ENCODE data around the gene GBP3.

DNA sequence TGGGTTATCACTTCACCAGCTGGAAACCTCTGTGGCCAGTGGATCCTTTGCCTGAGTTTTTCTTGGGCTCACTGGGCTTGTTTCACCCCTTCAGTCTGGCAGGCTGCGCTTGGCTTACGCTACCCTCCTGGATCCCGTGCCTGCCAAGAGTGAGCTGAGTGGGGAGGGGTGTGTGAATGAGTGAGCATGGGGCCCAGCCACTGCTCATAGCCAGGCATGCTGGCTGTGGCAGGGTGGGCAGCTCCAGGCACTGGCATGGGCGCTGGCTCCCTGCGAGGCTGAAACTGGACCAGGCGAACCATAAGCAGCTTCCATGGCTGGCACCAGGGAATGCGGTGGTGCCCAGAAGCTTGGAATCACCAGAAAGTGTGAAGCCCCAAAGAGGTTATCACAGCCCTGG lies 19.8 kb upstream of the GBP3 start:
- TF ChIP-seq USF1 (IDR thresholded peaks at IDR 0.05) (no peak), REST (IDR thresholded peaks at IDR 0.05; ENCODE audit: low read depth) (no peak), TAF1 (IDR thresholded peaks at IDR 0.05; ENCODE audit: low read depth) (no peak), CREB1 (IDR thresholded peaks at IDR 0.05; ENCODE audit: low read depth) (no peak), RAD21 (IDR thresholded peaks at IDR 0.05; ENCODE audit: low read depth) (no peak), NFIC (IDR thresholded peaks at IDR 0.05) (no peak), YY1 (IDR thresholded peaks at IDR 0.05; ENCODE audit: low read depth) (no peak), EGR1 (IDR thresholded peaks at IDR 0.05) (no peak), EP300 (IDR thresholded peaks at IDR 0.05; ENCODE audit: borderline replicate concordance) (no peak), TEAD4 (IDR thresholded peaks at IDR 0.05) (no peak), FOXM1 (IDR thresholded peaks at IDR 0.05; ENCODE audit: borderline replicate concordance, low read depth) (no peak), CEBPB (IDR thresholded peaks at IDR 0.05) (no peak)
- TF ChIP-seq, protein P1, sequence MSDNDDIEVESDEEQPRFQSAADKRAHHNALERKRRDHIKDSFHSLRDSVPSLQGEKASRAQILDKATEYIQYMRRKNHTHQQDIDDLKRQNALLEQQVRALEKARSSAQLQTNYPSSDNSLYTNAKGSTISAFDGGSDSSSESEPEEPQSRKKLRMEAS (IDR thresholded peaks at IDR 0.05), result no peak
